Measurements from ENCODE around the gene NPW. TPM values are rescaled to one million over a fixed set of nuclear protein-coding genes. Genes with fewer than 3 reads are reported as not detected.

NPW gene
- total and polyA plus RNA-seq, 9 of the 15 experiments (the other 6 are each of a cell fraction or from before 2014, with no cell fraction given) = 0.14 to 4.0 (median 2.6) TPM; not detected in 4

GRCh38 chr16:1983544-1984346 is 35.8 kb upstream of the NPW start, which contains the start of gene GFER (continued):
- TF ChIP-seq ZBTB40 (IDR thresholded peaks at IDR 0.05) (peak; percentile 31; the same call in 1 of the 2 replicates), ZBTB40 (CRISPR knock-in tag; IDR thresholded peaks at IDR 0.05) (no peak), HSF4 (CRISPR knock-in tag; IDR thresholded peaks at IDR 0.05; ENCODE audit: borderline replicate concordance) (no peak), ZNF143 (CRISPR knock-in tag; IDR thresholded peaks at IDR 0.05) (peak; percentile 82), ZNF592 (IDR thresholded peaks at IDR 0.05) (peak; percentile 70), FOSL1 (tag; conservative IDR thresholded peaks at IDR 0.05) (peak; percentile 53; the same call in 1 of the 2 replicates), BMI1 (IDR thresholded peaks at IDR 0.05; ENCODE audit: low read length) (peak; percentile 54; the same call in 1 of the 2 replicates), RCOR1 (IDR thresholded peaks at IDR 0.05; ENCODE audit: borderline replicate concordance in 1 of 2, low read depth in 2 of 2, low read length in 2 of 2) (peak in 1 of 2 experiments; percentile 3; a peak in 2 of 4 replicates), ELF4 (CRISPR knock-in tag; IDR thresholded peaks at IDR 0.05) (no peak), GABPA (tag; conservative IDR thresholded peaks at IDR 0.05; ENCODE audit: low read depth) (peak; percentile 66), FUS (optimal IDR thresholded peaks at IDR 0.05; ENCODE audit: low read depth, low read length) (peak; percentile 51)
- TF ChIP-seq, protein P1, sequence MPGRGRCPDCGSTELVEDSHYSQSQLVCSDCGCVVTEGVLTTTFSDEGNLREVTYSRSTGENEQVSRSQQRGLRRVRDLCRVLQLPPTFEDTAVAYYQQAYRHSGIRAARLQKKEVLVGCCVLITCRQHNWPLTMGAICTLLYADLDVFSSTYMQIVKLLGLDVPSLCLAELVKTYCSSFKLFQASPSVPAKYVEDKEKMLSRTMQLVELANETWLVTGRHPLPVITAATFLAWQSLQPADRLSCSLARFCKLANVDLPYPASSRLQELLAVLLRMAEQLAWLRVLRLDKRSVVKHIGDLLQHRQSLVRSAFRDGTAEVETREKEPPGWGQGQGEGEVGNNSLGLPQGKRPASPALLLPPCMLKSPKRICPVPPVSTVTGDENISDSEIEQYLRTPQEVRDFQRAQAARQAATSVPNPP (IDR thresholded peaks at IDR 0.05; ENCODE audit: borderline replicate concordance, insufficient read depth, insufficient read length) = no peak

All from K562 (cell line).